HG03354 (cell line): Measurements from ENCODE around the gene CA10.

ENCODE experiments used
- ATAC-seq: cut with Tn5 transposase; IDR thresholded peaks from one replicate; pipeline ENCODE4 v1.9.1; 2021; ENCODE audit warnings: mild to moderate bottlenecking; ENCODE audit not compliant: unreplicated experiment, poor library complexity, severe bottlenecking

CA10 gene

DNA sequence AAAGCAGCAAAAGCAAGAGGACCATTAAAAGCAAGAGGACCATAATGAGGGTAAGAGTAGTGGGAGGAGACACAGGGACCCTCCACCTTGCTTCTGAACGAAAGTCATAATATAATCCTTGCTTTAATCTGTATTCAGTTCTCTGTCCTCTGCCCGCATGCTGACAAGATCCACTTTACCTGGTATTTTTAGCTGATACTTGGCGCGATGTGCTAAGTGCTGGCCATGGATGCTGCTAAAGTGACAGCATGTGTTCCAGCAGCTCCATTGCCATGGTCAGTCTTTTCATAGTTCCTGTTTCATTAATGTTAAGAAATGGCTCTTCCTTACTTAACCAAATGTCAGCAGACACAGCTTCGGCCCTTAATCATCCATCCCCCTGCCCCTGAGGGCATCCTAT, 86.8 kb downstream of the CA10 start:
- no peak for ATAC-seq

DNA sequence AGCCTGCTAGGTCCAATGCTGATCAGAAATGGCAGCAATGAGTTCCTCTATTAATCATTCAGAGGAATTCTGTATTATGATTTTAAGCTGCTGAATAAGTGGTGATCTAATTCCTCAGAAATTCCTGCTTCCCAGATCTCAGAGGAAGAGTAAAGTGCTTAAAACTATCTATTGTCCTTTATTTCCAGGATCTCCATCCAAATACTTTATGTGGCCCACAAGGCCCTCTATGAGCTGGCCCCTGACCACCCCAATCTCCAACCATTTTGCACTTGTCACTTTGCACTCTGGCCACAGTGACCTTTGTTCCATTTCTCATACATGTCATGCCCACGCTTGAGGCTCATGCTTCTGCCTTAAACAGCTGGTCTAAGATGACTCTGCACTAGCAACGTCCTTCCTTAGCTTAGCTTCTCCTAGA, 93.7 kb downstream of the CA10 start:
- no peak for ATAC-seq

DNA sequence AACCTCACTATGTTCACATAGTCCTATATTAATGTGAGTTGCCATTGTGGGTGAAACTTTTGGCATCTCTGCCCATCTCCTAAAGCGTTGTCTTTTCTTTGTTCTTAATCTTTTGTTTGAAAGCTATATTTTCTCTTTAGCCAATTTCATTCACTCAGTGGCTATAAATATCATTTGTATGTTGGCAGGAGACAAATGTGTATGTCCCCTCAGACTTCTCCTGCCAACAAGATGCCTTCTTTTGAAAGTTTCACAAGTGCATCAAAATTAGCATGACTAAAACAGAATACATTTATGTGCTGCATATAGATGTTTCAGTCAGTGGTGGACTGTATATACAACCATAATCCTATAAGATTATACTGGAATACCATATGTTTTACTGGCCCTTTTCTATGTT, 109.0 kb downstream of the CA10 start:
- ATAC-seq: no peak

DNA sequence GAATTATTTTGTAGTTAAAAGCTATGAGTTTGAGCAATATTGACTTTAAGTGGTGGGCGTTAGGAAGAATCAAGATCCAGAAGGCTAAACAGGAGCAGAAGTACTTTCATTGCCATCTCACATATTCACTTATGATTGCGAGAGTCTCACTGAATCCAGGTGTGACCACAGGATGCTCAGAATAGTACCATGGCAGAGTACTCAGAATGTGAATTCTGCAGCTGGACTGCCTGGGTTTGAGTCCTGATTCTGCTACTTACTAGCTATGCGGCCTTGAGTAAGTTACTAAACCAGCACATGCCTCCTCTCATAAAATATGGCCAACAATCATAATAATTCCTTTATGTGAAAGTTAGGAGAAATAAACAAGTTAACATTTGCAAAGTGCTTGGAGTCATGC, 109.5 kb downstream of the CA10 start:
- no peak for ATAC-seq

DNA sequence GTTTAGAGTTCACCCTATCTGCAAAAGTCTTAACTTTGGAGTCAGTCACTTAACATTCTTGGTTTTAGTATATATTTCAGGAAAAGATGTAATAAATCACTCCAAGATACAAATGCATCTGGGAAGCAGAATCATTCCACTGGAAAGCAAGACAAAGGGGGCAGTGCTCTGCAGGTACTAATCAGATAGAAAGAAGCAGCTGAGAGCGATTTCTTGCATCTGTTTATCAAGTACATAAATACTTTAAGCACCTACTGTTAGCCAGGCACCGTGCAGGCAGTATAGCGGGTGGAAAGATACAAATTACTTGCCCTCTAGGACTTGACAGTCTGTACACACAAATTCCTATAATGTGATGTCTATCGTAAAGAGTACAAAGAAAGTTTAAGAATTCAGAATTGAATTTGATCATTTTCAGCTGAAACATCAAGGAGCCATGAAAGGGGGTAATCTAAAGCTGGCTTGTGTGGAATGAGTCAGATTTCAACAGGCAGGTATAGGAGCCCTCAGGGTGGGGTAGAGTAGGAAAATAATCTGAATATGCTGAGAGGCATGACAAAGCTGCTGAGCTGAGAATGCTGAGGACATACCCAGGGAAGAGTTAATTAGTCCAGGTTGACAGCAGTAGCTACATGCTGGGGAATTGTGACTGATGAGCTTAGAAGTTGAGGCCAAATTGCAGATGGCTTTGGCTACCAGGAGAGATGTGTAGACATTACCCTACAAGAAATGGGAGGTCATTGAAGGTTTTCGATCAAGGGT, 110.2 kb downstream of the CA10 start:
- ATAC-seq: no peak

DNA sequence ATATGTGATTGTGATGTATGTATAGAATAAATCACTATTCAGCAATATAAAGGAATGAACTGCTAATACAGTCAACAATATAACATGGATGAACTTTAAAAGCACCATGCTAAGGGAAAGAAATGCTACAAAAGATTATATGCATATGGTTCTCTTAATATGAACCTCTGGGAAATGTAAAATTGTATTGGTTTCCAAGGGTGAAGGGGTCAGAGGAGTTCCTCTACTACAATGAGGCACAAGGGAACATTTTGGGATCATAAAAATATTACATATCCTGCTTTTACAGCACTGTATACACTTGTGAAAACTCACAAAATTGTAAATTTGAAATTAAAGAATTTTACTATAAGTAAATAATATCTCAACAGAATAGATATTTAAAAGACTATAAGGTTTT, 111.4 kb downstream of the CA10 start:
- no peak for ATAC-seq

DNA sequence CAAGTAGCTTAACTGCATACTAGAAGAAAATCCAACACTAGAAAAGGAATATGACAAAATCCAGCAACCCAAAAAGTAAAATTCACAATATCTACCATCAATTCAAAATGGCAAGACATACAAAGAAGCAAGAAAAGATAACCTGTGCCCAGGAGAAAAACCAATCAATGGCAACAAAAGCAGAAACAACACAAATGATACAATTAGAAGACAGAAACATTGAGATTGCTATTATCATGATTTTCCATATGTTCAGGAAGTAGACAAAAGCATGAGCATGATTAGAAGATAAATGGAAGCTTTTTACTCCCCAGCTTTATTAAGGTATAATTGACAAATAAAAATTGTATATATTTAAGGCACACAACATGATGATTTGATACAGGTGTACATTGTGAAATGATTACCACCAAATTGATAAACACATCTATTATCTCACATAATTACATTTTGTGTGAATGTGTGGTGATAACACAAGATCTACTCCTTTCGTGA, 117.3 kb downstream of the CA10 start:
- ATAC-seq: no peak

DNA sequence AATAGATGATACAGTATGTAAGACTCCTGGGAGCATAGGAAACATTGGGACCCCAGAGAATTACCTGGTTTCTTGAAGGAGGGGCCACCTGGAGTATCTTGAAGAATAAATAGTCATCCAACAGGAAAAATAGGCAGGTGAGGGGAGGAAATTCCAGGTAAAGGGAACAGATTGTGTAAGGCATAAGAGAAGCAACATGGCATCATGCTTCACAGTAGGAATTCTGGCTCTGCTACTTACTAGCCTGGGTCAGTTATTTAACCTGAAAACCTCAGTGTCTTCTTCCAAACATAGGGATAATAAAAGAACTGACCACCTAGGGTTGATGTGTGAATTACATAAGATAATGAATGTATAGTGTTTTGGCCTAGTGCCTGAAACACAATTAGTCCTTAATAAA, 122.1 kb downstream of the CA10 start:
- ATAC-seq: no peak

DNA sequence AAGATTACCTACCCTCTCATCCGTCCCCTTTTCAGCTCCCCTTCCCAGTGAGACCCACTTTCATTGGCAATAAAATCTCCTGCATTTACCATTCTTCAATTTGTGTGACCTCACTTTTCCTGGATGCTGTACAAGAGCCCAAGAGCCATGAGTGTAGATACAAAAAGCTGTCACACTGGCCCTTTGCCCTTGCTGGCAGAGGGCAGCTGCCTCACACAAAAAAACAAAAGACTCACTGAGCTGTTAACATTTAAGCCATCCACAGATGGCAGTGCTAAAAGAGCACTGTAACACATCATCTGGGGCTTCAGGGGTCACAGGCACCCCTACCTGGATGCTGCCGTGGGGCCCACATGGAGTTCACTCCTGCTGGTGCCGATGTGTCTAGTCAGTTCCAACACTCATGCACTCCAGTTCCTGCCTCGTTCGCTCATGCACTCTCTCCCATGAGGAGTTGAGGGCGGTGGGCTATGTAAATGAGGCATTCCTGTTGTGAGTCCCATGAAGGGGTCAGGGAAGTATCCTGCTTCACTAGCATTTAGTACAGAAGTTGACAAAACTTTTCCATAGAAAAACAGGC, 123.1 kb downstream of the CA10 start:
- ATAC-seq: no peak

DNA sequence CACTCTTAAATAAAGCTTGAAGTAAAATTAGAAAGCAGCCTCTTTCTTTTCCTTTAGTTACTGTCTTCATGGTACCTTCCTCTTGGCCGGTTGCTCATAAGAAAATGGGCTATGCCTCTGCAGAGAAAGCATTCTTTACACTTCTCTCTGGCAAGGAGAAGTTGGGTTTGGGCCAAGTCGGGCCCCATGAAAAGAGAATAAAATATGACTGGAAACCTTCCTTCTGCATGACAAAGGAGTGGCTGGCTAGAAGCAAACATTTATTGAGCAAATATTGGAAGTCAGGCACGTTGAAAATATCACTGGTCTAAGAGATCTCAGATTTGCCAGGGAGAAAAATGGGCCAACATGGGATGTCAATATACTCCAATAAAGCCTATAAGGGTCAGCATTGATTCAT, 126.1 kb downstream of the CA10 start:
- ATAC-seq: no peak

DNA sequence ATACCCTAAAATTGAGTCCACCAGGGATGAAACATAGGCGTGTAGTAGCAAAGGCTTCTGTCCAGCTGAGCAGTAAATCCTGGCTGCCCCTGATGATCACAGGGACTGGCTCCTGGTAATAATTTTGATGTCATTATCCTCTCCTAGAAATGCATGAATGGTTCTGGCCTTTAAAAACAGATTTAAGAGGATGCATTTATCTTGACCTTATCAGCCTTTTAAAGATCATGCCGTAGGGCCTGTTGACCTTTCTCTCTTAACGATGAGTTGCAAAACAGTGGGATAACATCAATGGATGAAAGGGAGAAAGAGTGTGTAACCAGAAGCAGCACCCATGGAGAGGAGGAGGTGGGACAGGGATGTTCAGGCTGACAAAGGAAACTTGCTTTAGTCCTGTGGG, 128.5 kb downstream of the CA10 start:
- ATAC-seq: no peak

DNA sequence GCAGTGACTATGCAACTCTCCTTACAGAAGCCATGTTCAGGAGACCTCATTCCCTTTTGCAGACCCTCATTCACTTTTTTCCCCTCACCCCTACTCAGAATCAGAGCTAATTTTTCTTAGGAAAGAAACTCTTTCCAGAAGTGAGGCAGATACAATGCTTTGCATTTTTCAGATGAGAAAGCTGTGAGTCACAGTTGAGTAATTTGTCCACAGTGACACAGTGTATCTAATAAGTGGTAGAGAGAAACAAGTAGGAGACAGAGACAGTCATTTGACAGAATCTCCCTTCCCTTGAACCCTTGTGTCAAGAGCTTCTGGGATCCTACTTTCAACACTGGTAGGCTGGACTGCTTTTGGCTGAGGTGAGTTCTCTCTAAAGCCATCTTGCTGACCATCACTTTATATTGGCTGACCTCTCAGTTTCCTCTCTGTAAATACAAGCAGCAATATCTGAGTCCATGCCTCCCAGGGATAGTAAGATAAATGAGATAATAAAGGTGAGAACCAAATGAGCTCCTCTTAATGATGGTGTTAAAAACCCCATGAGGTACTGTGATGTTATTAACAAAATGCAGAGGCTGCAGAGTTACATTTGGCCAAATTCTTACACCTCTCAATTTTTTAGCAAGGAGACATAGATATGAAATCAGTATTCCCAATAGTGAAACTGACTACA, 130.8 kb downstream of the CA10 start:
- no peak for ATAC-seq

DNA sequence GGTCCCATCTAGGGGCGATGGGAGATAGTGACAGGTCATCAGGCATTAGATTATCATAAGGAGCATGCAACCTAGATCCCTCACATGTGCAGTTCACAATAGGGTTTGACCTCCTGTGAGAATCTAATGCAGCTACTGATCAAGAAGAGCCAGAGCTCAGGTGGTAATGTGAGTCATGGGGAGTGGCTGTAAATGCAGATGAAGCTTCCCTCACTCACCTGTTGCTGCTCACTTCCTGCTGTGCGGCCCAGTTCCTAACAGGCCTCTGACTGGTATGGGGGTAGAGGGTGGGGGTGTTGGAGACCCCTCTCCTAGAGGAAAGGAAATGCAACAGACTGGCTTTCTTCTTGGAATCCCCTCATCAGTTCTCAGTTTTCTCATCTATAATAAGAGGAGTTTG, 131.4 kb downstream of the CA10 start:
- ATAC-seq: no peak

DNA sequence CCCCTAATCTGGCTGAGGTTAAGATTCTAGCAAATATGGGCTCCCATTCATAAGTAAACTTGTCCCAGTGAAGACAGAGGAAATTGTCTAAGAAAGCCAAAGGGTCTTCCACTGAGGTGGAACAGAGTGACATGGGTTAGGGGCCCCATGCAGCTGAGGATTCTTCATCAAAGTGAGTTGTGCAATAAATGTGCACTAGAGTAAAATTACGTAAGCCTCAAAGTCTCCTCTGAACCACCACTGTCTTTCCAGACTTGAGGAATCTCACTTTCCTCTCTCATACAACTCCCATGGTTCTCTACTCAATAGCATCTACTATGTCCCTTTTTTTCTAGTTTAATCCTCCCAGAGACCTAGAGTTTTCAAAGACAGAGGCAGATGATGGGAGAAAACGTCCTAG, 132.4 kb downstream of the CA10 start:
- ATAC-seq: no peak

DNA sequence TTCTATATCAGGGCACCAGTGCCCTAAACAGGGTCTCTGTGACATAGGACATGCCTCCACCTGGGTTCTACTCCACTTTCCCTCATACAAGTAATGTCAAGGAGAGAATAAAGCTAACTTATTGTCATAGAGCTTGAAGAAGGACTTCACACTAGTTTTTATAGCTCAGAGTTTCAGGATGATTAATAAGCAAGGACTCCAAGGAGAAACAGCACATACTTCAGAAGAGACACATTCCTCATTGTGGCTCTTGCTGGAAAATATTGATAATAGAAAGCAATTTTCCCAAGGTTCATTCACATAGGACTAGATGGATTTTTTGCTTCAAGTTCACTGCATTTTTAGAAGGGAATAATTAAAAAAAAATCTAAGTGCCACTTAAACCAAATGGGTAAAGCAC, 133.3 kb downstream of the CA10 start:
- no peak for ATAC-seq

DNA sequence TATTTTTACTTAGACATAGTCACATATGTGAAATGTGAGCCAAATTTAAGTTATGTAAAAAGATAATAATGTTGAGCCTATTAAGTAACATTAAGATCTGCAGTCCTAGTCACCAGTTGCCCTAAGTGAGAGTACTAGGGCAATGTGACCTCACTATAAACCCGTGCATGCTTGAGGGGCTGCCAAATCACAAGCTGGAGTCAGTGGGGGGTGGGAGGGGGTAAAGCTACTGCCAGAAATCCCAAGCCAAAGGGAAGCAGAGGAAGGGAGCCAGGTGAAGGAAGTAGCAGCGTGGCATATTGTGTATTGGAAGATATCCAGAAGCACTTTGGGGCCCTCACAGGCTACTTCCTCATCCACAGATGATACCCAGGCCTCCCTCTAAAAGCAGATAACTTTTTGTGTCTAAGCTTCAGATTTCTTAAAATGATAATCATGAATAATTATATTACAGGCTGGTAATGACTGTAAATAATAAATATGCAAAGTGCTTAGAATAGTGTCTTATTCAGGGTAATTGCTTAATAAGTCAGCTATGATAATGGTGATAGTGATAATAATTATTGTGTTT, 134.1 kb downstream of the CA10 start:
- no peak for ATAC-seq

DNA sequence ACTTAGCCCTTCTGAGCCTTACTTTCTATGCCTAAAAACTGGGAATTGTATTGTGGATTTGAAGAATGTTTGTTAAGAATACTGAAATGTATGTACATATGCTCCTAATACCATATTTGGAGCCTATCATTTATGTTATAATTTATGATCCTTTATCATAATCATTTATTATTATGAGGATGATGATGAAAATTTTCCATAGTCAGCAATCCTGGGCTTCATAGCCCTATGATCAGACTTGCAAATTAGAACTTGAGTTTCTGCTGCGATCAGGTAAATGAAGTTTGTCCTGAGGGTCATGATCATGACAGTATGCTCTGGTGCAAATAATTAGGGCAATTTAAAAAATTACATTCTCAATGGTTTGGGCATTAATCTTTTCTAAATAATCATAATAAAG, 147.4 kb downstream of the CA10 start:
- no peak for ATAC-seq

DNA sequence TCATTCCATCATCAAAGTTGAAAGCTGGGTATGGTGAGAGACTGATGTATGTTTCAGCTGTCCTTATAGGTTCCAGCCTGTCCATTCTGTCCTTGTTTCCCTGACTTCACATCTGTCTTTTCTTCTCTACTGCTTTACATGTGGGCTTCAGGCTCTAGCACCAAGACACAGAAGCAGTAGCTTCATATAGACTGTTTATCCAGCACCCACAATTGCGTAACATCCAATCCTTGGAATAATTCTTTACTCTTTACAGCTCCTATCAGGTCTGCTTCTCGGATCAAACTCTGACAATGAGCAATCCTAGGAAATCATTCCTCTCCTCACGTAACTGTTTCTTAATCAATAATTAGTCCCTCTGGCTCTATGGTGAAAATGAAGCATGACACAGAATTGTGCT, 158.9 kb downstream of the CA10 start:
- ATAC-seq: no peak

DNA sequence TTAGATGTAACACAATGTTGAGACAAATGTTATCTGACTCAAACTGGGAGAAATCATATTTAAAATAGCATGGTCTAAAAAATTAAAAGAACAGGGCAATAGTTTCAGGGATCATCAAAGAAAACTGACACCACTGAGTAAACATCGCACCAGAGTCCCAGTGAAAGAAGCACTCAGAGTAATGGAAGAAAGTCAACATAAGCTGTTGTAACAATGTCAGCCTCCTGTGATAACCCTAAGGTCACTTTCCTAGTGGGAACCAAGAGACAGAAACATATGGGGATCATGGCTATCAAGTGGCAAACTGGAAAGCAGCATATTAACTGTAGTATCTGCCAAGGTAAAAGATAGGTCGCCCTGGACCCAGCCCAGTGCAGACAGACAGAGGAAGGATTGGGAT, 160.8 kb downstream of the CA10 start:
- ATAC-seq: no peak

DNA sequence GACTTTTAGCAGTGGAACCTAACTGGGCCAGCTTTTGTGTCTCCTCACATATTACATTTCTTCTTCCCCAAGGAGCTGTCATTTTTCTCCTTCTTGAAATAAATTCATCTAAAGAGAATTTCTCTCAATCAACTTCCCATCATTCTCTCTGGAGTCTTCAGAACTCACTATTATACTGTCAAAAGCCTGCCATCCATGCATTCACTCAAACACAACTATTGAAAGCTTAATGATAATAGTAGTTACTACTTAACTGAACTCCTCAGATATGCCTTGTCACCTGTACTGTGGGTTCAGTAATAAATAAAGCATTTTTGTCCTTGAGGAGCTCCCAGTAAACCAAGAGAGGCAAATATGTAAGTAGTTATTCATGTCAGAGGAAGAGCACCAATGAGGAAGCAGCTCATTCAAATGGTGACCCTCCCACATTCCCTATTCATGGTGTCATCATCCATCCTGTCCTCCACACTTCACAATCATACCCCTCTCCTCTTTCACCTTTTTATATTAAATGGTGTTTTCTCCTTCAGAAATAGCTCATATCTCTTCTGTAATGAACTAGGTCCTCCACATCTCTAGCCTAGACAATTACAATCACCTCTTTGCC, 162.6 kb downstream of the CA10 start:
- ATAC-seq: no peak
